ENCODE results near the gene DPF1.

DNA sequence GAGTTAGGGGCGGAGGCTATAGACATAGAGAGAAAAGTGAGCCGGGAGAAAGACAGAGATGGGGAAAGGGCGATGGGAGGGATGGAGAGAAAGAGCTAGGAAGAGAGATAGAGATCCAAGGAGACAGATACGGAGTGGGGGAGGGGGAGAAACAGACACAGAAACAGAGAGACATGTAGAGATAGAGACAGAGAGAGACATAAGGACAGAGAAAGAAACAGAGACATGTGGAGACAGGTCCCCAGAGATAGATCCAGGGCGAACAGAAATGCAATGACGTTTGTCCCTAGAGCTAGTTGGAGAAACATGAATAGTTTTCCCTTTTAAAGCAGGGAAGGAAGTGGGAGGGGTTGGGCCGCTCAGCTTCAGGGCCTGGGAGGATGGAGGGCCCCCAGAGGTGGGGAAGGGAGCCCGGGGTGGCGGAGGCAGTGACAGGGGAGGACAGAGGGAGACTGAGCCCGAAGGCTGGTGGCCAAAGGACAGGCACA is 27.6 kb upstream of the DPF1 start:
- TF ChIP-seq POLR2A (IDR thresholded peaks at IDR 0.05), result no peak
- TF ChIP-seq, protein P1, sequence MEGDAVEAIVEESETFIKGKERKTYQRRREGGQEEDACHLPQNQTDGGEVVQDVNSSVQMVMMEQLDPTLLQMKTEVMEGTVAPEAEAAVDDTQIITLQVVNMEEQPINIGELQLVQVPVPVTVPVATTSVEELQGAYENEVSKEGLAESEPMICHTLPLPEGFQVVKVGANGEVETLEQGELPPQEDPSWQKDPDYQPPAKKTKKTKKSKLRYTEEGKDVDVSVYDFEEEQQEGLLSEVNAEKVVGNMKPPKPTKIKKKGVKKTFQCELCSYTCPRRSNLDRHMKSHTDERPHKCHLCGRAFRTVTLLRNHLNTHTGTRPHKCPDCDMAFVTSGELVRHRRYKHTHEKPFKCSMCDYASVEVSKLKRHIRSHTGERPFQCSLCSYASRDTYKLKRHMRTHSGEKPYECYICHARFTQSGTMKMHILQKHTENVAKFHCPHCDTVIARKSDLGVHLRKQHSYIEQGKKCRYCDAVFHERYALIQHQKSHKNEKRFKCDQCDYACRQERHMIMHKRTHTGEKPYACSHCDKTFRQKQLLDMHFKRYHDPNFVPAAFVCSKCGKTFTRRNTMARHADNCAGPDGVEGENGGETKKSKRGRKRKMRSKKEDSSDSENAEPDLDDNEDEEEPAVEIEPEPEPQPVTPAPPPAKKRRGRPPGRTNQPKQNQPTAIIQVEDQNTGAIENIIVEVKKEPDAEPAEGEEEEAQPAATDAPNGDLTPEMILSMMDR (IDR thresholded peaks at IDR 0.05), result no peak

All from lower leg skin (tissue), 3 donors.